Skin epidermis (tissue), 12 donors: Measurements from ENCODE around the gene ECHS1.
"Not testable (repeated sequence)": the region's sequence is repeated elsewhere in the genome, so short reads cannot be mapped to it uniquely, and the experiment has no call there.

Experiments
- H3K27ac ChIP-seq, 21 experiments: fragments of 200-600 bp; sonication (generic) in 11 of 21; one replicate each; pipeline ENCODE4 v1.5.0; 2020; ENCODE audit warnings: mild to moderate bottlenecking in 3 of 21, inconsistent platforms in 2 of 21, moderate library complexity in 2 of 21
- H3K4me3 ChIP-seq, 7 experiments: fragments of 200-600 bp; sonication (generic) in 2 of 7; one replicate each; pipeline ENCODE4 v1.5.0; 2020; ENCODE audit warnings: inconsistent platforms in 2 of 7, mild to moderate bottlenecking in 2 of 7, moderate library complexity in 1 of 7

ECHS1 gene

GRCh38 chr10:133373174-133374090 lies at the start of gene ECHS1:
TSS of gene ECHS1 (minus strand) at chr10:133373354. CDS start at chr10:133373333, 21 bp downstream.
- peak within 1 kb of the TSS; percentile 57 to 86 (median 76) for H3K4me3 ChIP-seq
- H3K27ac ChIP-seq: peak within 1 kb of the TSS; percentile 66 to 95 (median 87)

- Histone ChIP-seq H3K4me3 (no peak overlapping the region), H3K27ac (no peak overlapping the region)
Measured at GRCh38 chr10:133422223-133422806, 49.2 kb upstream of the ECHS1 start.

- Histone ChIP-seq H3K4me3 (no peak overlapping the region), H3K27ac (no peak overlapping the region)
Measured at GRCh38 chr10:133421336-133422222, 48.4 kb upstream of the ECHS1 start.

GRCh38 chr10:133420579-133420978 lies 47.4 kb upstream of the ECHS1 start:
- H3K27ac ChIP-seq: no peak overlapping the region

GRCh38 chr10:133420028-133420427 lies 46.9 kb upstream of the ECHS1 start:
- Histone ChIP-seq H3K4me3 (no peak overlapping the region), H3K27ac (no peak overlapping the region)

More at GRCh38 chr10:133420579-133420978, 47.4 kb upstream of the ECHS1 start:
- no peak overlapping the region for H3K4me3 ChIP-seq

- H3K27ac ChIP-seq: no peak overlapping the region
- no peak overlapping the region for H3K4me3 ChIP-seq
Measured at GRCh38 chr10:133419211-133419950, 46.2 kb upstream of the ECHS1 start.

- no peak overlapping the region for H3K4me3 ChIP-seq
- H3K27ac ChIP-seq: no peak overlapping the region
Measured at GRCh38 chr10:133418289-133418993, 45.3 kb upstream of the ECHS1 start.

- no peak overlapping the region for H3K4me3 ChIP-seq
Measured at GRCh38 chr10:133415752-133416151, 42.6 kb upstream of the ECHS1 start.

GRCh38 chr10:133414401-133414800 lies 41.2 kb upstream of the ECHS1 start:
- H3K4me3 ChIP-seq, H3K27ac ChIP-seq: not testable (repeated sequence)

More at GRCh38 chr10:133415752-133416151, 42.6 kb upstream of the ECHS1 start:
- H3K27ac ChIP-seq: no peak overlapping the region

- Histone ChIP-seq H3K4me3 (no peak overlapping the region), H3K27ac (no peak overlapping the region)
Measured at GRCh38 chr10:133412381-133412711, 39.2 kb upstream of the ECHS1 start.

GRCh38 chr10:133411523-133412380 lies 38.6 kb upstream of the ECHS1 start:
- H3K4me3 ChIP-seq: no peak overlapping the region
- H3K27ac ChIP-seq: no peak overlapping the region

- Histone ChIP-seq H3K27ac (peak overlapping the region in 2 of 21 experiments; percentile 7 to 21), H3K4me3 (no peak overlapping the region)
Measured at GRCh38 chr10:133405844-133406527, 32.8 kb upstream of the ECHS1 start.

- Histone ChIP-seq H3K4me3 (no peak overlapping the region), H3K27ac (no peak overlapping the region)
Measured at GRCh38 chr10:133405272-133405671, 32.1 kb upstream of the ECHS1 start.

GRCh38 chr10:133403784-133404183 lies 30.6 kb upstream of the ECHS1 start:
- H3K27ac ChIP-seq: no peak overlapping the region
- no peak overlapping the region for H3K4me3 ChIP-seq

- Histone ChIP-seq H3K4me3 (no peak overlapping the region), H3K27ac (no peak overlapping the region)
Measured at GRCh38 chr10:133403359-133403758, 30.2 kb upstream of the ECHS1 start.

GRCh38 chr10:133401981-133402725 lies 29.0 kb upstream of the ECHS1 start:
- Histone ChIP-seq H3K27ac (peak overlapping the region in 2 of 21 experiments; percentile 38 to 81), H3K4me3 (no peak overlapping the region)

- Histone ChIP-seq H3K4me3 (no peak overlapping the region), H3K27ac (peak overlapping the region in 4 of 21 experiments; percentile 42 to 81 (median 64))
Measured at GRCh38 chr10:133401500-133401899, 28.3 kb upstream of the ECHS1 start.
